ENCODE results near the gene KAT6B.

The KAT6B gene

GRCh38 chr10:75021379-75022249 is 195.2 kb downstream of the KAT6B start:
- no peak for DNase-seq

- no peak for DNase-seq
Measured at GRCh38 chr10:75023074-75023473, 196.7 kb downstream of the KAT6B start.

- DNase-seq = no peak
Measured at GRCh38 chr10:75024971-75025523, 198.6 kb downstream of the KAT6B start.

- no peak for DNase-seq
Measured at GRCh38 chr10:75028049-75028448, 201.6 kb downstream of the KAT6B start.

- DNase-seq = no peak
Measured at GRCh38 chr10:75028748-75029147, 202.3 kb downstream of the KAT6B start.

- no peak for DNase-seq
Measured at GRCh38 chr10:75029420-75029819, 203.0 kb downstream of the KAT6B start.

GRCh38 chr10:75029857-75030256 is 203.5 kb downstream of the KAT6B start:
- no peak for DNase-seq

GRCh38 chr10:75030371-75030770 is 204.0 kb downstream of the KAT6B start:
- no peak for DNase-seq

GRCh38 chr10:75032119-75032518 is 205.7 kb downstream of the KAT6B start:
- no peak for DNase-seq

- DNase-seq = no peak
Measured at GRCh38 chr10:75032813-75033212, 206.4 kb downstream of the KAT6B start.

- no peak for DNase-seq
Measured at GRCh38 chr10:75033399-75034130, 207.2 kb downstream of the KAT6B start.

- DNase-seq = no peak
Measured at GRCh38 chr10:75034131-75034512, 207.7 kb downstream of the KAT6B start.

- no peak for DNase-seq
Measured at GRCh38 chr10:75034714-75035258, 208.4 kb downstream of the KAT6B start.

- no peak for DNase-seq
Measured at GRCh38 chr10:75035975-75036708, 209.7 kb downstream of the KAT6B start.

GRCh38 chr10:75037171-75038153 is 211.1 kb downstream of the KAT6B start:
- no peak for DNase-seq

- no peak for DNase-seq
Measured at GRCh38 chr10:75038335-75038734, 211.9 kb downstream of the KAT6B start.

GRCh38 chr10:75040576-75040975 is 214.2 kb downstream of the KAT6B start:
- no peak for DNase-seq

GRCh38 chr10:75042292-75042974 is 216.0 kb downstream of the KAT6B start:
- no peak for DNase-seq

- DNase-seq = no peak
Measured at GRCh38 chr10:75043256-75044131, 217.1 kb downstream of the KAT6B start.

GRCh38 chr10:75048669-75049098 is 222.3 kb downstream of the KAT6B start:
- DNase-seq = no peak

All from NCI-H446 treated with DMSO at 0.1 percent for 48 hours (cell line).